GM23248 (cell line): ENCODE measurements around the gene REXO4.

Source experiments
- EZH2 ChIP-seq: fragments of 200-600 bp; sonication (generic); IDR thresholded peaks from 2 replicates; pipeline ENCODE4 v1.6.1; 2018; ENCODE audit warnings: antibody characterized with exemption, mild to moderate bottlenecking; ENCODE audit not compliant: insufficient read depth, poor library complexity, severe bottlenecking
- EZH2phosphoT487 ChIP-seq: fragments of 200-600 bp; sonication (generic); IDR thresholded peaks from 2 replicates; pipeline ENCODE4 v1.6.1; 2018; ENCODE audit warnings: antibody characterized with exemption, moderate library complexity, mild to moderate bottlenecking, low read depth; ENCODE audit not compliant: insufficient read depth

DNA sequence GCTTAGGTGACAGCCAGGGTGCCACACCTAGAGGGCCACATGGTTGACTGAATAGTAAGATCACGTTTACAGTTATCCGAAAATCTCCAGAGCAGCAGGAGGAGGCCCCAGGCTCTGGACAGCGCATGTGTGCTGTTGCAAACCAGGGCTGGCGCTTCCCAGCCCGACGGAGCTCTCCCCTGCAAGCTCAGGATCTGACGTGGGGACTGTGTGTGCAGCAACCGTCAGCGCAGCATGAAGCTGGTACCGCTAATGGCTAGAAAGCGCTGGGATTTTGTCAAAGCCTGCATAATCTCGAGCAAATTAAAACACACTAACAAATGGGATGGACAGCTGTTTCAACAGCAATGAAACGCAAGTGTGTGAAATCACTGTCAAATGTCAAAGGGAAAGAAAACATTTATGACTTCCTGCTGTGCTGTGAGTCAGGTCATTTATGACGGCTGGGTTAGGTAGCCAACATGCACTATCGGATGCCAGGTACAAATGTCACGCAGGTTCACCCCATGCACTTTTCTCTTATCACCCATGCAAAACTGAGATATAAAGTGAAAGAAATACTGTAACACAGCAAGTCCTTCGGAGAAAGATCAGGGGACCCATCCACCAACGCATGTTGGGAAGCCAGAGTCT is 49.4 kb downstream of the REXO4 start:
- TF ChIP-seq EZH2phosphoT487 (no peak), EZH2 (no peak)
